ENCODE results near the gene ARHGAP32.
"Not testable (repeated sequence)": the region's sequence is repeated elsewhere in the genome, so short reads cannot be mapped to it uniquely, and the experiment has no call there.

ARHGAP32 gene

DNA sequence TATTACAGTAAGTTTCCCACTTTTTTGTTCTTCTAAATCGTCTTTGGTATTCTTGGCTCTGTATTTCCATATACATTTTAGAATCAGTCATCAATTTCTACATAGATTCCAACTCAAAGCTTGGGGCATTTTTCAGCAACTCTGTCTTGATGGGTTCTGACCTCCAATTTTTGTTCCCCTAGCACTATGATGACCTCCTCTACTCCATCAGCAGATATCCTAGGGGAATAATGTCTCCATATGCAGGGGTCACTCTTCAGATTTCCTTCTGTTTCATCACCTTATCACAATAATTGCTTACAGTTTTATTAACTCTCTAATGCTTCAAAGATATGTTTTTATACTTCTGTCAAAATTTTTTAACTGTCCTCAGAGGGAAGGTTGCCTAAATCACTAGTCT lies 158.1 kb downstream of the ARHGAP32 start:
- no peak for DNase-seq (ENCODE audit: low read depth in 2 of 2)

DNA sequence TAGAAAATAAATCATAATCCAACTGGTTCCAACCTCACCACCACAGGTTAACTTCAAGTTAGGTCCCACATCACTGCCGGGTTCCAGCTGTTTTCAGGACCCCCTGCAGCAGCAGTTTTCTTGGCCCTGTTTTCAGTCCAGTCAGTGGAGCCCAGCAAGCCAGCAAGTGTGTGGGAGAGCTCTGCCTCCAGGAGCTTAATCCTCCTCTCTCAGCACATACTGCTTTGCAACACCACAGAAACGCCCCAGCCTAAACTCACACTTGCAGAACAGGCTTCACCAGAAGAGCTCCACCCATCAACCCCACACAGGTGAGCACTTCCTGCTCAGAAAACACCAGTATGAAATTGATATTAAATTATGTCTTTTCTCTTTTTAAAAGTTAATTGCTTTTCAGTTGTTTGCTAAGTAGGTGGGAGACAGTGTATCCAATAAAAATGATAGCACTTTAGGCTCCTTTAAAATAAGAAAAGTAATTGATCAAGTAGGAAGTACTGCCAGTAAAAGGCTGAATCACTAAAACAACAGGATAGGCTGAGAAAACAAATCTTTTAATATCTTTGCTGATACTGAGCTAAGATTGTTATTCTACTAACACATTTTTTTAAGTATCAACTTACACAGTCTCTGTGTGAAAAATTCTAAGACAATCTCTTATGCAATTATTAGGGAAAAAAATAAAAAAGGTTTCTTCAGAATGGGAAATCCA lies 168.0 kb downstream of the ARHGAP32 start:
- no peak for DNase-seq (ENCODE audit: low read depth in 2 of 2)

DNA sequence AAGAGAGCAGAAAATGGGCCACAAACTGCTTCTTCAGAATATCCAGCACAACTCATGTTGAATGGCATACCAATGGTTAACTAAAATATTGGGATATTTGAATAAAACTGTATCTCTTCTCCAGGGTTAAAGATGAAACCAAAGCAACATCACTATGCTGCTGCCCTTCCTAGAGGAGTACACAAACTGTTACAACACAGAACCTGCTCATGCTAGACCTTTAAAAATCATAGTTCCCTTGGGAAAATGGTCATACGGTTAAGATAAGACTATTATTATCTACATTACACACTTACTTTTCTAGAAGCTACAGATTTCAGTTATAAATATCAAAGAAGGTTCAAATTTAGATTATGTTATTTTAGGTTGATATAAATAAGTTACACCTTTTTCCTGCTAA lies 170.8 kb downstream of the ARHGAP32 start:
- DNase-seq (ENCODE audit: low read depth in 2 of 2), result no peak

DNA sequence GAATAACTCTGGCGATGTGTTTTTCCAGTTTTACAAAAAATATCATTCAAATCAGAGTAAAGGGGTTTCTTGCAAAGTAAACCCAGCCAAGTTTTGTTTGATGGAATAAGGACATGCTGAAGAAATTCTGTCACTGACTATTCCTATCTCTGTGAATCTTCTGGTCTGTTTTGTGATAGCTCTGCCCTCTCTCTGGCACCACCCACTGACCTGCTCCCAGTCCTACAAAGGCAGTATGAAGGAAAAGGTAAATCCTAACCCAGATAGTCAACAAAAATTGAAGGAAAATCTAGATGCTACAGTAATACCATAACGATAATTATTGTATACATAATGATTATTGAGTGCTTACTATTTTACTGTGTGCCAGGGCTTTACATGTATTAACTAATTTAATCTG lies 173.1 kb downstream of the ARHGAP32 start:
- DNase-seq (ENCODE audit: low read depth in 2 of 2), result no peak

DNA sequence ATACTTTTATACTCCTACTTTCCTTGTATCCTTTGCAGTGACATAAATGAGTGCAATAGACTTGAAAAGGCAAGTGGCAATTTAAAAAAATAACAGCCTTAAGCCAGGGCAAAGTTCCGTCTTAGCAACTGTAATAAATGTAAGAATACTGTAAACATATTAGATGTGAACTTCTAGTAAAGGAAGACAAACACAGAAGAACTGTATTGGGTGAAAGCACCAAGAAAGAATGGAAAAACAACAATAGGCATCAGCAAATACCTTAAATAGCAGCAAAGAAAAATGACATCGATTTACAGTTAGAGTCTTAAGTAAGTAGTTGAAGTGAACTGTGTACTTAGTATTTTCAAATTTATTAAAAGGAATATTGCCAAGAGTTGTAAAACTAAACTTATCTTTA lies 174.0 kb downstream of the ARHGAP32 start:
- DNase-seq (ENCODE audit: low read depth in 2 of 2), result no peak

DNA sequence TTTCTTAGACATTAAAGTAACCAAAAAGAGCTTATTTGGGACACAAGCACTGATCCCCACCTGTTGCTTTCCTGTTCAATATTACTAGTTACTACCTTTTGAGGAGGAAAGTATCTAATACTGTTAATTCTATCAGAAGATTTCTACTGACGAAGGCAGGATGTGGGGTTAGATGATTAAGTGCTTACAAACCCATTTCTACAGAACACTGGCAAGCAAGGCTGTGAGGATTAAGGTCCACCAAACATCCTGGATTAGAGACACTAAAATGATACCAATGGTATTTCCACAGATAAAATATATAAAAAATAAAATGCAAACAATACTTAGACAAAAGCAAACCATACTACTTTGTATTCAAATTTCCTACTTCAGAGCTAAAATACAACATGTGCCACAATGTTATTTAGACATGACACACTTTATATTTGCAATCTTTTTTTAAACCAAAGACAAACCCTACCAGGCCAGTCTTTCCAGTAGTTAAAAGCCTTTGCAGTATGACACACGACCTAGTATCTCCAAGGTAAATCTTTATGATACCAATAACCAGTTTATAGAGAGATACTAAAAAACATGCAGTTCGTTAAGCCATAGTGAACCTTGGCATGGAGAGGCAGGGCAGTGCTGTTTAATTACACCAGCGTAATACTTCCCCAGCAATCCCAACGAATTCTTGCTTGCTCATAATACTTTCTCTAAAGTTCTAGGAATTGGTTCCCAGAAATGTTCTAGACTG lies 178.2 kb downstream of the ARHGAP32 start:
- DNase-seq (ENCODE audit: low read depth in 2 of 2), result no peak

DNA sequence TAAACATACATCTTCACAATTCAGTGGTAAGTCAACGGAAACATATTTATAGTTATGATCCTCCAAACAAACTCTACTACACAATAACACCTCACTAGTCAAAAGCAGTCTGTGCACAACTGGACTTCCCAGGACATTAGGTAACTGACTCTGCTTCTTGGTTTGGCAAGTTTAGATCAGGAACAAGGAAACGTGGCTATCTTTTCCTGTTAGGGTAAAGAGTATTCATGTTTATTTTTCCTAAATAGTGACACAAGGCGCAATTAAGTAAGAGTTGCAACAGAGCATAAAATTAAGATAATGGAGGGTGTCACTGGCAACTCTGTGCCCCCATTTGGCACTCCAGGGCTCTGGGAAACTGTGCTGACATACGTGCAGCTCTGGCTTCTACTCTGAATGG lies 179.2 kb downstream of the ARHGAP32 start:
- DNase-seq (ENCODE audit: low read depth in 2 of 2), result no peak

DNA sequence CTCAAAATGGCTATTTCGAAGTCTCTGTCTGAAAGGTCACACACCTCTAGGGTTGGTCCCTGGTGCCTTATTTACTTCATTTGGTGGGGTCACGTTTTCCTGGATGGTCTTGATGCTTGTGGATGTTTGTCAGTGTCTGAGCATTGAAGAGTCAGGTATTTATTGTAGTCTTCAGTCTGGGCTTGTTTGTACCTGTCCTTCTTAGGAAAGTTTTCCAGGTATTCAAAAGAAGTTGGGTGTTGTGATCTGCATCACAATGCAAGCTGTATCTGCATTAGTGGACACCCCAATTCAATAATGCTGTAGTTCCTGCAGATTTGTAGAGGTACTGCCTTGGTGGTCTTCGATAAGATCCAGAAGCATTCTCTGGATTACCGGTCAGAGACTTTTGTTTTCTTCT lies 186.0 kb downstream of the ARHGAP32 start:
- DNase-seq (ENCODE audit: low read depth in 2 of 2), result no peak

DNA sequence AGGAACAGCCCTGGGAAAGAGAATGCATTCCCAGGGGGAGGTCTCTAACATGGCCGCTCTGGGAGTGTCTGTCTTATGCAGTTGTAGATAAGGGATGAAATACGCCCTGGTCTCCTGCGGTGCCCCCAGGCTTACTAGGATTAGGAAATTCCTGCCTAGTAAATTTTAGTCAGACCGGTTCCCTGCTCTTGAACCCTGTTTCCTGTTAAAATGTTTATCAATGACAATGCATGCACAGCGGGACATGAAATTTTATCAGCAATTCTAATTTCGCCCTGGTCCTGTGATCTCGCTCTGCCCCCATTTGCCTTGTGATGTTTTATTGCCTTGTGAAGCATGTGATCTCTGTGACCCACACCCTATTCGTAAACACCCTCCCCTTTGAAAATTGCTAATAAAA lies 193.0 kb downstream of the ARHGAP32 start:
- not testable (repeated sequence) for DNase-seq (ENCODE audit: low read depth in 2 of 2)

DNA sequence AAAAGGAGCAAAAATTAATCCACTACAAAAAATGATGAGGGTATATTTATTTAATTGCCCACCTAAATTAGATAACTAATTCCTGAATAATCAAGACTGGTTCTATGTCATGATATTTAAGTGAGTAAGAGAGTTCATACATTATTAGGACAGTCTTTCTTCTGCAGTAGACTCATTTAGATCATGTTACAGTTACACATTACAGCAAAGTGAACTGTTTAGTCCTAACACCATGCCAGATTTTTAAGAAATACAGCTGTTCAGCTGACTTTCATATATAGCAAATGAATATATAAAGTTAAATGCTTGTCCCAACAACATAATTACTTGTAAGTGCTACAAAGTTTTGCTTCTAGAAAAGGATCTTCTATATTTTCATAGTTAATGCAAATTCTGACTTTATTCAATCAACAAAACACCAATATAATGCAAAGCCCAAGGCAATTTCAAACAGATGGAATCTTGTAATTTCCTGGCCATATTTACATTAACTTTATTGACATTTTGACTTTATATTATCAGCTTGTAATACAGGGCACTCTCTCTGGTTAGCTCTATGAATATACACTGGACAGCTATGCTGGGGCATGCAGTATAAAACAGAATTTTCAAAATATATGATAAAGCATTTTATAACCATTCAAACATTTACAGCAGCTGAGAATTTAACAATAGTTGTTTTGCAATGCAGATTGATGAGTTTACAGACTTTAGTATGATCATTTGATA lies 203.7 kb downstream of the ARHGAP32 start:
- no peak for DNase-seq (ENCODE audit: low read depth in 2 of 2)

DNA sequence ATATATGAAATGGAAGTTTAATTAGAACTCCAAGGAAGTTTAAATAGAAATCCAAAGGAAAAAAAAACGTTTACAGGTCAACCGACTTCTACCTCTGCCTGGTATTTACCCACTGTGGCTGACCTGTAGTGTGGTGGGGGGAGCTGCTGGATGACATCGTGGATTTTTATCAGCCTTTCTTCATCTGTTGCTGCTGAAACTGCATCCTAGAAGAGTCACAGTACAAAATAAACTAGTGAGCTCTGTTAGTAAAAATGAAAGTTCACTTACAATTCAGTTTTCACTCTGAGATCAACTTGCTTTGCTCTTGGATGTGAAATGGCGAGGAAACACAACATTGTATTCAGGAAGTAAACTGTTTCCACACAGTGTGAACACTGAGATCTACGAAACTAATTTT lies 206.2 kb downstream of the ARHGAP32 start:
- DNase-seq (ENCODE audit: low read depth in 2 of 2), result no peak

DNA sequence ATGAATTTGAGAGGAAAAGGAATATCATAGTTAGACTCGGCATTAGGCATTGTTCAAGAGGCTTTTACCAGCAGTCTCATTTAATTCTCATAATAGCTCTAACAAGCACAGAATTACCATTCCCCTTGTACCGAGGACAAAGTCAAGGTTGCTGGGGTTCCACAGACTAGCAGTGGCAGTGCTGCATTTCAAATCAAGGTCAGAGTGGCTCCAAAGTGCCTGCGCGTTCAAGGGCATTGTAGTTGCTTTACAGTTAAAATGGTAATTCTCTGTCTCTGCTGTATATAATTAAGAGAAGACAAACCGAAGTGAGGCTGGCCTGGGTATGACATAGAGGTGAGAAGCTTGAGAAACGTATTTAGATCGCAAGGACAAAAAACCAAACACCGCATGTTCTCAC lies 209.1 kb downstream of the ARHGAP32 start:
- no peak for DNase-seq (ENCODE audit: low read depth in 2 of 2)

DNA sequence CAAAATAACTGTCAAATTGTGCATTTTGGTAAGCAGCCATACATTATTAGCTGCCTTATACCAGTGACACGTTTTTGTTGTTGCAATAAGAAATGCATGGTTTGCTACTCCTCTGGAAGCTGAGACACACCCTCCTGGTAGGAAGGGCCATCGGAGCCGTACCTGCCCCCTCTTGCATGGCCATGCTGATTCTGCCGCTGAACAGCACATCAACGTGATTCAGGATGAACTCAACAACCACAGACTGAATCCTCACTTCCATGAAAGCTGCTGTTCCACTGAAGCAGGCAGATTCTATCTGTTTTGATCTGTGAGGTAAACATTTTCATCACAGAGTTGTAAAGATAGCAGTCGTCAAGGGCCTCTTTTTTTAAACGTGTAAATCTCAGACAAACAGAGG lies 210.9 kb downstream of the ARHGAP32 start:
- DNase-seq (ENCODE audit: low read depth in 2 of 2), result no peak

DNA sequence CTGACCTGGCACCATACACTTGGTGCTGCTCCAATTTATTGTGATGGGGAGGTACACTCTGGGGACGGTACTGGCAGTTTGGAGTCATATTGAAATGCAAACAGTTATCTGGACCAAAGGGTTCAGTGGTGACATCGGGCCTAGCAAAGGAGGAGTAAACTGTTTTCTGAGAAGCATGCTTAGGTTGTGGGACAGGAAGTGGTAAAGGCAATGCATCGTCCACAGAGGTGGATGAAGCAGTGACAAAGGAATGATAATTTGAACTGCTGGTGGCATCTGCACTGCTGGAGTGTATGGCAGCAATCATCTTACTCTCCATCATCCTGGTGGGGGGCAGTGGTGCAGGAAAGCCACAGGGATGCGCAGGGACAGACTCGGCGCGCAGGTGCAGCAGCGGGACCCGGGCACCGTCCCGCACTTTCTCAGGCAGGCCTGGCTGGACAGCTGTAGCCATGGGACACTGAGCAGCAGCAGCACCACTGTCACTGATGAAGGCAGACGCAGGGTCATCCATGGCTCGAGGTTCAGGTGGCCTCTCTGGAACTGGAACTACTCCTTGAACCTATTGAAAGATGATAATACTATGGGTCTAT lies 221.4 kb downstream of the ARHGAP32 start:
- DNase-seq (ENCODE audit: low read depth in 2 of 2), result no peak

DNA sequence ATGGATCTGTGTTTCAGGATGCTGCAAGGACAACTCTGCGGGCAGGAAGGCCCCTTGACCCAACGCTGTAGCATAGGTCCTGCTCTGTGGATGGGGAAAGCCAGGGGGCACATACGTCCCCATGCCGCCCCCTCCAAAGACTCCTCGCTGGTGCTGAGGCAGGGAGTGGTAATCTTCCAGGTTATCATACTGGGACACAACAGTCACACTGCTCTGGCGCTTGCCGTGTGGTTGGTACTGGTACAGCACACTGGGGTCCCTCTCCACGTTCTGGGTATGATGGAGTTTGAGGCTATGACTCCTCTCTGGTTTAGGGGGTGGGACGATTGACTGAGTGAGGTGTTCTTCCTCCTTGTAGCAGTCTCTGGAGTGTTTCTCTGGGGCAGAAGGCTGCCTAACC lies 223.2 kb downstream of the ARHGAP32 start:
- no peak for DNase-seq (ENCODE audit: low read depth in 2 of 2)

DNA sequence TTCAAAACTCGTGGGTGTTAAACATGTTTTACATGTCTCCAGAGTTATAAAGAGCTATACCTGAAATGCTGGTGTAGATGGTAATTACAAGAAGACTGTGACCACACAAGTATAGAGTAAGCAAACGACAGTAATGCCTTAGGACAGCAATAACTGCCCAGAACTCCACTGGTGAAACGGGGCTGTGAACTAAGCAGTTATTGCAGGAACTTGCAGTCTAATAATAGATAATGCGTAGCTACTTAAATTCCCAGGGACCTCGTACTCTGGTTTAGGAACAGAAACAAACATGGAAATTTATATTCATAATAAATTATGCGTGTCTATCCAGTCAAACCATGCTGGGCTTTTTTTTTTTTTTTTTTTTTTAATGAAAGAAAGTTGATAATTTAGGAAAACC lies 224.5 kb downstream of the ARHGAP32 start:
- no peak for DNase-seq (ENCODE audit: low read depth in 2 of 2)

DNA sequence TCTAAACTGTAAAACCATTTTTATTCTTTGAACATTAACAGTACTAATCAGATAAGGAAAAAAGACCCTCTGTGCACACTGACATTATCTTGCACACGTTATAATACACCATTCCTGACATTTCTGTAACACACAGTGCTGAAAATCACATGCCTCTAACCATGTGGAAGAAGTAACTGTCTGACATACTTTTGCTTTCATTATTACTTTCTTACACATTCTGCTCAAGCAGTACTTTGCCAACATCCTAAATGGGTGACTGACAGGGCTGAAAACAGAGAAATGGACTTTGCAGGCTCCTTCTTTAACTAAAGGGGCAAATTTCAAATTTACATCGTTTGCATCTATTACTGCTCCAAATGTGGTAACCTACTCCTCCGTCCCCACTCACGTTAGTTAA lies 226.6 kb downstream of the ARHGAP32 start:
- no peak for DNase-seq (ENCODE audit: low read depth in 2 of 2)

DNA sequence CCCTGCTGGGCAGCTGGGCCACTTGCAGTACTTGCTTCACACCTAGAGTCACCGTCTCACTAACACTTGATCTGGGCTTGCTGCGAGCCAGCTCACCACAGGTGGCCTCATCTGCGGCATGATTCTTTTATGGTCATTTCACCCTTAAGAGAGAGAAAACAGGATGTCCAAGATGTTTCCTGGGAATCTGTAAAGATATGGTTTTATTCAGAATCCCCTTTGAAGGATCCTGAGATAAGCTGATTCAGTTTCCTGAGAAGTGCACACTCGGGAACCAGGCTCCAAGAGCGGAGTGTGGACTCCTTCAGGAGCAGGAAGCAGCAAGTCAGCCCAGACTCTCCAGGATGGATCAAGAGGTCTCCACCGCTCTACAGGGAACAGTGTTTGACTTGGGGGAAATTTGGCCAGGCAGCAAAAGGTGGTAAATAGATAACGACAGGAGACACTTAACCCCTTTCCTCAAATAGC lies 227.6 kb downstream of the ARHGAP32 start:
- no peak for DNase-seq (ENCODE audit: low read depth in 2 of 2)

DNA sequence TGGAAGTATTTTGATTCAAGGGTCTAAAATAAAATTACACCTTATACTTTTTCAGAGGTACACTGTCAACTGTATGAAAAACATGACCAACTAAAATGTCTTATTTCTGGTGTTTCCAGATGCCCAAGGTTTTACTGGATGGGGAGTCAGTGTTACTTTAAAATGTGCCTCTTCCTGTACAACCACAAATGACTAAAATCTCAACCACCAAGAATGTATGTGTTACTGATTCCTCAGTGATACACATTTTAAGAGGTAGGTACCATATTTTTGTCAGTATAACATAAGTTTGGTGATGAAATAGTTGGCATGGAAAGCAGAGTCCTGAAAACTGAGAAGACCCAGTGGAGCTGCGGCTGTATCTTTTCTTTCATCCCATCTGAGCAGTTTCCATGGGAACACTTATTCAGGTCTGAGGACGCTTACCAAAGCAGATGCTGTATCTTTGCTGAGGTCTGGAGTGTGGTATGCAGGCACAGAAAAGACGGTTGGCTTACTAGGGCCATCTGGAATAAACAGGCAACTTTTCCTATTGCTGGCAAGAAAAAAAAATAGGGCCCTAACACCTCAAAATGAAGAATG lies 228.3 kb downstream of the ARHGAP32 start:
- DNase-seq (ENCODE audit: low read depth in 2 of 2), result no peak

DNA sequence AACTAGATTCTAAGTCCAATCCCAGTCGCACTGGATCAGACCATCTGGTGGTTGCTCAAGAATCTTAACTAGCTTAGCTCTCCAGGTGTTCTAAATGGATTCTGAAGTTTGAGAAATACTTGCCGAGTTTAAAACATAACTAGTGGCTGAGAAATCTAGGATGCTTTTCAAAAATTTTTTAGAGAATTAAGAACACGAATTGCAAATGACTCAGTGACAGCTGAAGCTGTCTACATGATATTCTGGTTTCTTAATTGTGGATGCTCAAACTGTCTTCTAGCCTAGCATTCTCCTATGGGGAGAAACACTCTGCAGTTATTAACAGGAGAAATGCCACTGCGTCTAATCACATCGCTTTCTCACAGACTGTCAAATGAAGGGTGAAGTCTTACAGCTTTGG lies 229.2 kb downstream of the ARHGAP32 start:
- no peak for DNase-seq (ENCODE audit: low read depth in 2 of 2)

DNA sequence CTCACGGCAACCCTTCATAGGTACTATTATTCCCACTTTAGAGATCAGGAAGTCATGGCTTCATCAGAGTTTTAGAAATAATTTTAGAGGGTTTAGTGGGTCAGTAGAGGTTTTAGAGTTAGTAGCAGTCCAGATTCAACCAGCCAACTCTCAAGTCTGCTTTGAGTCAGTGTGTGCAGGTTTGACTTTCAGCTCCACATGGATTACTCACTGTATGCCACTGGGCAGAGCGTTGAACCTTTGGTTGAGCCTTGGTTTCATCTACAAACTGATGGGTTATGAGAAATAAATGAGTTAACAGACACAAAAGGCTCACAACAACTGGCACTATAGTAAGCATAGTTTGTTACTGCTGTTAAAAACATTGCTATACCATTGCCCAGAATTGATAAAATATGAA lies 230.5 kb downstream of the ARHGAP32 start:
- DNase-seq (ENCODE audit: low read depth in 2 of 2), result no peak

DNA sequence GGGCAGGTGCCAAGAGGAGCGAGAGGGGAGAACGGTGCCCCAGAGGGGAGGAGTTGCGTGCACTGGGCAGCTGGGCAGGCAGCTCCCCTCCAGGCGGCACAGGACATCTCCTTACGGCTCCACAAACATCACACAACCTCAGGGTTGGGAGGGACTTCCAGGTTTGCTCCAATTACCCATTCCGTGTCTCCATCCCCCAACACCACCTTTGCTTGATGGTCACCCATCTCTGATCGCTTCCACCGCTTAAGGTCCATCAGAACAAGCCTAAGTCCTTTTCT lies 235.0 kb downstream of the ARHGAP32 start:
- DNase-seq (ENCODE audit: low read depth in 2 of 2), result no peak

Data from stimulated activated CD4-positive, alpha-beta T cell treated with anti-CD3 and anti-CD28 coated beads, Interleukin-4, amount 100 ng/mL, for 48 hours (primary cell).